Measurements from ENCODE around the gene USP17L5.
"Not testable (repeated sequence)": the region's sequence is repeated elsewhere in the genome, so short reads cannot be mapped to it uniquely, and the experiment has no call there.

- TF ChIP-seq CTCF (IDR thresholded peaks at IDR 0.05; ENCODE audit: poor library complexity, severe bottlenecking); RAD21 (conservative IDR thresholded peaks at IDR 0.05); REST (IDR thresholded peaks at IDR 0.05; ENCODE audit: borderline replicate concordance); TAF1 (IDR thresholded peaks at IDR 0.05; ENCODE audit: low read depth); EZH2 (IDR thresholded peaks at IDR 0.05; ENCODE audit: borderline replicate concordance, insufficient read depth, low read length, poor library complexity, severe bottlenecking); POLR2AphosphoS5 (IDR thresholded peaks at IDR 0.05); MXI1 (conservative IDR thresholded peaks at IDR 0.05; ENCODE audit: poor library complexity, severe bottlenecking); EP300 (conservative IDR thresholded peaks at IDR 0.05; ENCODE audit: poor library complexity, severe bottlenecking); SMC3 (conservative IDR thresholded peaks at IDR 0.05; ENCODE audit: poor library complexity): not testable (repeated sequence)
These were observed 41.9 kb downstream of the USP17L5 start for GRCh38 chr4:9381012-9381534.
